HEK293 (cell line): ENCODE data around the gene UBR7.

Experiments used
- CTCF ChIA-PET: fragments of 350-600 bp; formaldehyde crosslinking; extraction: SDS; loops from one replicate; lab custom pipeline; 2021; ENCODE audit warnings: antibody characterized with exemption; lab: Yijun Ruan, JAX
- POLR2A ChIA-PET: fragments of 300-600 bp; formaldehyde crosslinking; extraction: SDS; loops from one replicate; lab custom pipeline; 2020; ENCODE audit warnings: antibody characterized with exemption, inconsistent platforms; lab: Yijun Ruan, JAX
- H3K27ac ChIP-seq: fragments of 200-500 bp; sonication (Bioruptor generic); 2 replicates; pipeline ENCODE4 v1.5.1; 2014; ENCODE audit warnings: low read depth, low read length, control low read depth, inconsistent platforms; ENCODE audit errors: extremely low read depth
- H3K36me3 ChIP-seq, 2 experiments: fragments of 200-500 bp in 1 of 2; sonication (Bioruptor generic) in 1 of 2; 1 replicate in 1 of 2; 2 replicates in 1 of 2; pipeline ENCODE4 v1.5.1; 2014 to 2017; ENCODE audit warnings: inconsistent platforms in 2 of 2, low read length in 2 of 2; ENCODE audit not compliant: control insufficient read depth in 2 of 2, insufficient read depth in 1 of 2
- H3K4me1 ChIP-seq: fragments of 200-500 bp; sonication (Bioruptor generic); 2 replicates; pipeline ENCODE4 v1.5.1; 2014; ENCODE audit warnings: mild to moderate bottlenecking, low read length, inconsistent platforms; ENCODE audit not compliant: control insufficient read depth, insufficient read depth
- H3K4me3 ChIP-seq: 2 replicates; pipeline ENCODE4 v1.5.1; 2011; ENCODE audit warnings: low read depth, mild to moderate bottlenecking, control low read depth, low read length, moderate library complexity
- H3K9me3 ChIP-seq: fragments of 200-500 bp; sonication (Bioruptor generic); 2 replicates; pipeline ENCODE4 v1.5.1; 2014; ENCODE audit warnings: low read depth, low read length, inconsistent platforms; ENCODE audit not compliant: control insufficient read depth, insufficient read depth
- BCL11B ChIP-seq: fragments of 450-650 bp; formaldehyde crosslinking; IDR thresholded peaks from 2 replicates; pipeline ENCODE4 v1.5.1; 2016; ENCODE audit warnings: low read depth, missing biosample characterization, missing genetic modification characterization
- BCL6B ChIP-seq: fragments of 450-650 bp; formaldehyde crosslinking; IDR thresholded peaks from 2 replicates; pipeline ENCODE4 v1.5.1; 2017; ENCODE audit warnings: missing biosample characterization, missing genetic modification characterization
- GLI4 ChIP-seq: fragments of 450-650 bp; formaldehyde crosslinking; IDR thresholded peaks from 2 replicates; pipeline ENCODE4 v1.5.1; 2016; ENCODE audit warnings: missing biosample characterization, missing genetic modification characterization
- OSR2 ChIP-seq: fragments of 450-650 bp; formaldehyde crosslinking; IDR thresholded peaks from 2 replicates; pipeline ENCODE4 v1.5.1; 2016; ENCODE audit warnings: missing biosample characterization, missing genetic modification characterization
- OVOL3 ChIP-seq: fragments of 450-650 bp; formaldehyde crosslinking; IDR thresholded peaks from 2 replicates; pipeline ENCODE4 v1.5.1; 2016; ENCODE audit warnings: missing biosample characterization, missing genetic modification characterization
- PRDM1 ChIP-seq: fragments of 450-650 bp; formaldehyde crosslinking; IDR thresholded peaks from 2 replicates; pipeline ENCODE4; 2016; ENCODE audit warnings: missing biosample characterization, missing genetic modification characterization
- PRDM4 ChIP-seq: fragments of 450-650 bp; formaldehyde crosslinking; IDR thresholded peaks from 2 replicates; pipeline ENCODE4 v1.5.1; 2017; ENCODE audit warnings: missing biosample characterization, missing genetic modification characterization
- RBAK ChIP-seq: fragments of 450-650 bp; formaldehyde crosslinking; IDR thresholded peaks from 2 replicates; pipeline ENCODE4 v1.5.1; 2016; ENCODE audit warnings: missing biosample characterization, missing genetic modification characterization
- YY2 ChIP-seq: fragments of 450-650 bp; formaldehyde crosslinking; IDR thresholded peaks from 2 replicates; pipeline ENCODE4 v1.5.1; 2016; ENCODE audit warnings: missing biosample characterization, missing genetic modification characterization
- ZNF155 ChIP-seq: fragments of 450-650 bp; formaldehyde crosslinking; IDR thresholded peaks from 2 replicates; pipeline ENCODE4 v1.5.1; 2016; ENCODE audit warnings: missing biosample characterization, missing genetic modification characterization
- ZNF18 ChIP-seq: fragments of 450-650 bp; formaldehyde crosslinking; IDR thresholded peaks from 2 replicates; pipeline ENCODE4 v1.5.1; 2016; ENCODE audit warnings: missing biosample characterization, missing genetic modification characterization
- ZNF202 ChIP-seq: fragments of 450-650 bp; formaldehyde crosslinking; IDR thresholded peaks from 2 replicates; pipeline ENCODE4 v1.5.1; 2016; ENCODE audit warnings: missing biosample characterization, missing genetic modification characterization, borderline replicate concordance
- ZNF211 ChIP-seq: fragments of 450-650 bp; formaldehyde crosslinking; IDR thresholded peaks from 2 replicates; pipeline ENCODE4 v1.5.1; 2016; ENCODE audit warnings: low read depth, missing biosample characterization, missing genetic modification characterization
- ZNF449 ChIP-seq: fragments of 450-650 bp; formaldehyde crosslinking; IDR thresholded peaks from 2 replicates; pipeline ENCODE4 v1.5.1; 2017; ENCODE audit warnings: missing biosample characterization, mild to moderate bottlenecking, missing genetic modification characterization, moderate library complexity
- ZNF571 ChIP-seq: fragments of 450-650 bp; formaldehyde crosslinking; IDR thresholded peaks from 2 replicates; pipeline ENCODE4 v1.5.0; 2017; ENCODE audit warnings: missing biosample characterization, missing genetic modification characterization
- ZNF621 ChIP-seq: fragments of 450-650 bp; formaldehyde crosslinking; IDR thresholded peaks from 2 replicates; pipeline ENCODE4 v1.5.1; 2017; ENCODE audit warnings: missing biosample characterization, missing genetic modification characterization
- ZNF623 ChIP-seq: fragments of 450-650 bp; formaldehyde crosslinking; IDR thresholded peaks from 2 replicates; pipeline ENCODE4 v1.5.1; 2016; ENCODE audit warnings: missing biosample characterization, missing genetic modification characterization
- ZNF645 ChIP-seq: fragments of 450-650 bp; formaldehyde crosslinking; IDR thresholded peaks from 2 replicates; pipeline ENCODE4; 2016; ENCODE audit warnings: missing biosample characterization, missing genetic modification characterization
- ZNF654 ChIP-seq: fragments of 450-650 bp; formaldehyde crosslinking; IDR thresholded peaks from 2 replicates; pipeline ENCODE4 v1.5.1; 2016; ENCODE audit warnings: low read depth, missing biosample characterization, missing genetic modification characterization

The UBR7 gene

GRCh38 chr14:93219103-93219726 is 12.2 kb downstream of the UBR7 start:
- Histone ChIP-seq H3K27ac (no peak overlapping the region), H3K36me3 (peaks cover 70 to 80% of the 10 kb centered on the region in 2 experiments)
- TF ChIP-seq YY2 (tag by site-specific recombination) (no peak), ZNF654 (peak; percentile 68), ZNF211 (tag by site-specific recombination) (no peak)
- TF ChIP-seq, all 188 proteins: peak for 1
- no peaks in the 10 kb centered on the region for H3K4me1 ChIP-seq
- POLR2A ChIA-PET: interaction anchor here (0.7 kb wide), 1 partner anchor 40 kb away, joined by 3 read pairs; no protein-coding TSS in a partner anchor
- CTCF ChIA-PET: interaction anchor here (0.6 to 1.4 kb wide), 14 partner anchors 11 to 660 kb away, joined by 3 to 12 read pairs (median 3); no protein-coding TSS in a partner anchor
- H3K9me3 ChIP-seq: no peaks in the 10 kb centered on the region
- no peak overlapping the region for H3K4me3 ChIP-seq

- no peaks in the 10 kb centered on the region for H3K9me3 ChIP-seq
- no peaks in the 10 kb centered on the region for H3K4me1 ChIP-seq
- ChIA-PET POLR2A (no interaction called here), CTCF (interaction anchor here (0.7 kb wide), 2 partner anchors 14 to 55 kb away, joined by 3 to 4 read pairs; partner anchors contain the start of gene GON7)
- H3K4me3 ChIP-seq: no peak overlapping the region
- TF ChIP-seq ZNF155 (tag by site-specific recombination): no peak
- TF ChIP-seq RBAK (tag by site-specific recombination): no peak
- TF ChIP-seq ZNF202 (tag by site-specific recombination): no peak
- no peak for TF ChIP-seq BCL11B
- no peak for TF ChIP-seq OVOL3
- TF ChIP-seq ZNF449 (tag by site-specific recombination): no peak
- no peak for TF ChIP-seq ZNF645 (tag by site-specific recombination)
- TF ChIP-seq BCL6B: no peak
- TF ChIP-seq PRDM4 (tag by site-specific recombination): no peak
- TF ChIP-seq ZNF18 (tag by site-specific recombination): no peak
- no peak for TF ChIP-seq ZNF623
- TF ChIP-seq PRDM1 (tag by site-specific recombination): no peak
- TF ChIP-seq ZNF571 (tag by site-specific recombination): no peak
- no peak for TF ChIP-seq ZNF621 (tag by site-specific recombination)
- TF ChIP-seq OSR2 (tag by site-specific recombination): no peak
- TF ChIP-seq GLI4 (tag by site-specific recombination): no peak
- peaks cover 66 to 79% of the 10 kb centered on the region in 2 experiments for H3K36me3 ChIP-seq
- no peak overlapping the region for H3K27ac ChIP-seq
Observed at GRCh38 chr14:93220509-93220908, 13.5 kb downstream of the UBR7 start.
